Stimulated activated CD4-positive, alpha-beta T cell treated with anti-CD3 and anti-CD28 coated beads, Interleukin-4, amount 100 ng/mL, for 1 hour (primary cell): ENCODE measurements around the gene PRDM1.

Experiments
- DNase-seq: peaks from one replicate; pipeline ENCODE4 v3.0.0-alpha.2; 2020

Gene PRDM1

DNA sequence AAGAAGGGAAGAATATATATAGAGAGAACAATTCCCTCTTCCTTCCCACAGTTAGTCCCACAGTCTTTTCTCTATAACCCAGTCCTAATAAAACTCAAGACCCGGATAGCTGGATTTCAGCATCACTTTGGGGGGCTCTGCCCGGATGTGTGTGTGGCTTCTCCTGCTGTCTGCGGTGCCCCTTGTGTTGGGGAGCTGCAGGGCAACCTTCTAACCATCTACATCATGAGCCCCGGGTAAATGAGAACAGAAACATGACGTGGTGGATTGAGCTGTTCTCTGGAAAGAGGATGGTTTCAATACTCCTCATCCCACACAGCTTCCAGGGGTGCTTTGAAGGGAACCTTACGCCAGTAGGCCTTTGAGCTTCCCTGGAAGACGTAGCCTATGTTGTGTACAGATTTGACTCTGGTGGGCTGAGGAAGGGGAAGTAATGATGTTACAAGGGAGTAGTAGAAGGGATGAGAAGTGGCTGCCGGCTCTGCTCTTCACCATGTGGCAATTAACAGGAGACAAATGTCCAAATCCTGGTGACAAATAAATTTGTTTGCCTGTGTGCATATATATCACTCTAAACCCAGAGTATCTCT, 13.5 kb upstream of the PRDM1 start:
- no peak for DNase-seq

DNA sequence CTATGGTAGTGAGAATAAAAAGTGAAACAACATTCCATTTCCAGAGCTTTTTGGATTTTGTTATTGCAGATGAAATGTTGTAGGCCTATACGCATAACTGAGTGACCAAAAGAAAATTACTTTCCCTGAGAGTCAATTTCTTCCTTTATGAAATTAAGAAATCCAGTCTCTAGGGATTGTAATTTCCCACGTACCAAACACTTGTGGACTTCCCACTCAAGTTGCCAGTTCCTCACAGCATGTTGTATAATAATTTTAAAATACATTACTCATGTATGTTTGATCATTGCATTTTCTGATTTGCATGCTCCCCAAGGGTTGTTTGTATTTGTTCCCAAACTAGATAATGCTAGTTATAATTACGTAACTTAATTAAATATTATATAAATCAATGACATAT, 12.0 kb upstream of the PRDM1 start:
- DNase-seq: no peak

DNA sequence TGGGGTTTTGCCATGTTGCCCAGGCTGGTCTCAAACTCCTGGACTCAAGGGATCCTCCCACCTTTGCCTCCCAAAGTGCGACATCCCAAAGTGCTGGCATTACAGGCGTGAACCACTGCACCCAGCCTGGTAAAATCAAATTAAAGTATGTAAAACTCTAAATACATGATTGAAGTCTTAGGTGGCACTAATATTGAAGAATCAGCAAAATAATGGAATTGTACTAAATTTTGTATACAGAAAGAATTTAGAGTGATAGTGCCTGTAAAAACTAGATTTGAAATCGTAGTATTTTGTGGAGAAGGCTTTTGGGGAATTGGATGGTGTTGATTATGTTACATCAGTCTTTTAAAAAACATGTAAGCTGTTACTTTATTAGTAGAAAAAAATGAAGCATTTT, 10.0 kb upstream of the PRDM1 start:
- no peak for DNase-seq

DNA sequence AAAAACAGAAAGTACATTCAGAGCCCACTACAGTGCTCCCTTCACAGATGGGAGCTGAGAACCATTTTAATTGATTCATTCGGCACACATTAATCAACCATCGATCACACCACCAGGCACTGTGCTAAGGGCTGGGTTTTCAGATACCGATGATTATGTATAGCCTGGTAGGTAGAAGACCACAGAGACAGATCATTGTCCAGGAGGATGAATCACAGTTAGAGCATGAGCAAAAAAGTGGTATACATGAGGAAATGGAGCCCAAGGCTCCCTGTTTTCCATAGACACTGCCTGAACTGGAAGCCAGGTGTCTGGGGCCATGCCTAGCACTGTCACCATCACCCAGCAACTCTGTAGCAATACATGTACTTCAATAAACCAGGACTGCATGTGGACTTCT, 9.0 kb upstream of the PRDM1 start:
- DNase-seq: no peak

DNA sequence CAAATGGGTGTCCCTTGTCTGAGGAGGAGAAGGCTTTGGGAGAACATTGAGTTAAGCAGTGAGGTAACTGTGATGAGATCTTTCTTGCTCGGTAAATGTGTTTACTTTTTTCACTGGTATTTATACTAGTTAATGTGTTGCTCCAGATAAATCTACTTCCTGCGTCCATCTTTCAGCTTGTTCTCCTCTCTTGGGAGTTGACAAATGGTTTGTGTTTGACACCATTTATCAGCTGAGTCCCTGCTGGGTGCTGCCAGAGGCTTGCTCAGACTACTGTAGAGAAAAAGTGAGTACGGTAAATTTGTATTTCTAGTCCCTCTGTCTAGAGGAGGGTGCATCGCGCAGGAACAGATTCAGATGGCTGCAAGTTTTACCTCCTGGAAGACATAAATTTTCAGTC, 8.3 kb upstream of the PRDM1 start:
- no peak for DNase-seq

DNA sequence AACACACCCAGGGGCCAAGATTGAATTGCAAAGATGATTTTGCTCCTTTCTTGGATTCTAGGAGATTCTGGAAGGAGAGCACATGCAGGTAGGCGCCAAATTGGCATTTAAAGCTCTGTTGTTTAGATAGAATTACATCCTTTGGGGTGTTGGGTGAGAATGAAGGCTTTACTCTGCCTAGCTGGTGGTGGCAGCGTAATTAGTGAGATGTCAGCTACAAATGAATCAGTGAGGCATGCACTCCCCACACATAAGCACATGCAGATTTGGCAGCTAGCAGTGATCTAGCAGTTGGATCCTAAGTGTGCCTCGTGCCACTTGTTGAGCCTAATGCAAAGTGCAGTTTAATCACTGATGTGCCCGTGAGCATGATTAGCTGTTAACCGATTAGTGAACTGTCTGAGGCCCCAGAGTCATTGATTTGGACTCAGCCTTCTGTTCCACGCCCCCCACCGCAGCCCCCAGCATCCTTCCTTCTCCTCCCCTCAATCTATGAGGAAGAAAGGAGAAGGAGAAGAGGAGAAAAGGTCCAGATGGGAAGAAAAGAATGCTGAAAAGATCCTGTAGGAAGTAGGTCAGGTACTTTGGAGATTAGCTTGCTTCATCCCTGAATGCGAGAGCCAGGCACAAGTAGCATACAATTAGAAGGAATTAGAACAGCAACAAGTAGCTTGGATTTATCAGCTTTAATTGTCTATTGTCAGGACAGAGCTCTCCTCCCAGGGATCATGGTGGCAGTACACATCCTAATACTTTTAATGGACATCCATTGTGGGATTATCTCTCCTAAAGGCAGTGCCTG, 6.0 kb upstream of the PRDM1 start:
- no peak for DNase-seq

DNA sequence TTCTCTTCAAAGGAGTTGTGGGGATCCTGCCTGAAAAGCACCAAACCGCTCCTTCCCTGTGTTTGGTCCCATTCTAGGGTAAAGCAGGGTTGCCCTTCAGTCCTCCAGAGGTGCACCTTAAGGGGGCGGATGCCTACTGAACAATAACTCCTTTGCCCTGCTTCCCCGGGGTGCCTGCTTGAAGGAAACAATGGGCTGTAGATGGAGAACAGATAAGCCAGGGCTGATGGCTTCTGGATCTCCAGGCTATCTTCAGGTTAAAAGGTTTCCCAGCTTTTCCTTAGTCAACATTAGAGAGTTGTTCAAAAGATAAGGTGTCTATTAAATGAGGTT, 5.4 kb upstream of the PRDM1 start:
- no peak for DNase-seq

DNA sequence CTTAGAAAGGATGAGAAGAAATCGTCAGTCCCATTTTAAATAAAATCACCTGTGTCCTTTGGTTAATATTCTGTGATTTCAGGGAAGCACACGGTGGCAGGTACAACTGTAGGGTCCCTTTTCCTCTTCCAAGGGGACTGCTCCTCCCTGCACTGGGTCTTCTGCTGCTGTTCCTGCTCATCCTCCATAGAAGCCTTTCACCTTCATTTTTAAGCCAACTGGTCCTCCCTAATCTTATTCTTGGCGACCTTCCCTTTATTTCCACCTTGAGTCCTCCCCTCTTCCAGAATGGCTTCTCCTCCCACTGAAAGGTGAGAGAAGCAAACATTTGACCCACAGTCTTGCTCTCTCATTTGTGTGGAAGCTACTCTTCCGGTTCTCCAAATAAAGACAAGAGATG, 4.4 kb upstream of the PRDM1 start:
- DNase-seq: no peak

DNA sequence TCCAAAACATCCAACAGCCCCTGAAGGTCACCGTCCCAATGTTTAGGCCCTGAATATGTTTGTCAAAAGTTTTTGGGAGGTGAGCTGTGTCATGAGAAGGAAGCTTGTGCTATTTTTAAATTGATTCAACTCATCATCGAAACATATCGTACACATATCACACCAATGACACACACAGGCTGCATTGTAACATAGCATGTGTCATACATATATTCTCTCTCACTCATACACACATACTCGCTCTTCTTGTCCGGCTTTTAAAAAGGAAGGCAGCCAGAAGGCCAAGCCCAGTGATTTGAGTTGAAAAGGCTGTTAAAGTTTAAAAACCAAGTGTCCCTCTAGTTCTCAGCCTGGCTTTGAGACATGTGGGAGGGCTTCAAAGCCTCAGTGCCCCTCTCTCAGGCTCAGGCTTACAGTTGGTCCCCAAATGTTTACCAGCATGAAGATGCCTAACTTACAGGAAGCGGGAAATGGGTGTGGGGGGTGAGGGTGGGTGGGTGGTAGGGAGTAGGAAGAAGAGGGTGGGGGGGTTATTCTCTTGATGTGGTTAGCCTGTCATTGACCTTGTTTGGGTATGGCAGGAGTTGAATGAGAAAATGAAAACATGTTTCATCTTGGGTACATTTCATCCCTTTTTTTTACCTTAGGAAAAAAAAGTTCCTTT, 3.3 kb upstream of the PRDM1 start:
- no peak for DNase-seq

DNA sequence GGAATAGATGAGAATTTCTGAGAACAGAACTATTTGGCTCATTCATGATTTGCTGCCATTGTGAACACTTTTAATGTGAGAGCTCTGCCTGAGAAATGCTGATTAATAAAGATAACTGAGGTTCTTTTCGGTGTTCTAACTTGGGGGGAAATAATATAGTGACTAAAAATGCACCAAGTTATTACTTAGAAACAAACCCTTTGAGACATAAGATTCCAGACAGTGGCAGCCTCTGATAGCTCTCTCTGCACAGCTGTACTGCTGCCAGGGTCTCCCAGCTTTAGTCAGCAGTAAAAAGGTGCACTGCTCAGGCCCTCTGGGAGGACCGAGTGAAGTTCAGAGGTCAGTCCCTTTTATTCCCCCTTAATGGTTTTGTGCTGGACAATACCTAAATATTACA, 2.5 kb upstream of the PRDM1 start:
- no peak for DNase-seq

DNA sequence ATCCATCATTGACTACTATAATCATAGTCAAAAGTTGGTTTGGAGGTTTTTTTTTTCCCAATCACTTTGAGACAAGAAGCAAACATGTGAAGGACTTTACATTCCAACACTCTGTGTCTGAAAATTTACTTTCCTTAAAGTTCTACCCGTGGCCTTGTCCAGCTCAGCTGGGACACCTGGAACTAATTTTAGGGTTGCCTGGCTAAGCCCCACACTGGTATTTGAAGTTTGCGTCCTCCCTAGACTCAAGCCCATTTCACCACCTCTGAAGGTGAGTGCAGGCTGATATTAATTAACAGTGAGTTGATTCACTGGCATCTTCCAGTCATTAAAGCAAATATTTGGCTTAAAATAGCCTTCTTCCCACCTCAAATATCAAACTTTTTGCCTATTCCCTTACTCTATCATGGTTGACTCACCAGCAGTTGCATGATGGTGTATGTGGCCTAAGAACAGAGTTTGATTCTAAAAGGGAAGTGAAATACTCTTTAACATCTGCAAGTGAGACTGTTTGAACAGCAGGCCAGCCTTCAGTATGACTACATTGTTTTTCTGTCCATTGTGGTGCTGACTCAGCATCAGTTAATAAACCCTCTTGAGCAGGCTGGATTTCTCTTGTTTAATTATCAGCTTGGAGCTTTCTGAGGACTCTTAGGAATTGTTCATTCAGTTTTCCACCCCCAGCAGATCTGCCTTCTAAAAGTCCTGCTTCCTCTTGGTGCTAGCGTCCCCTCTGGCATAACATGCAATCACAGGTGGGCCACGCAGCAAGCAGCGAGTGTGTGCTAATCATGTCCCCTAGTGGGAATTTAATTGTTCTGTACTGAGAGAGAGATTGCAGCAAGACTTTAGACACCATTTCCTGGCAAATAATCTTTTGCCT, 1.8 kb upstream of the PRDM1 start:
- no peak for DNase-seq

DNA sequence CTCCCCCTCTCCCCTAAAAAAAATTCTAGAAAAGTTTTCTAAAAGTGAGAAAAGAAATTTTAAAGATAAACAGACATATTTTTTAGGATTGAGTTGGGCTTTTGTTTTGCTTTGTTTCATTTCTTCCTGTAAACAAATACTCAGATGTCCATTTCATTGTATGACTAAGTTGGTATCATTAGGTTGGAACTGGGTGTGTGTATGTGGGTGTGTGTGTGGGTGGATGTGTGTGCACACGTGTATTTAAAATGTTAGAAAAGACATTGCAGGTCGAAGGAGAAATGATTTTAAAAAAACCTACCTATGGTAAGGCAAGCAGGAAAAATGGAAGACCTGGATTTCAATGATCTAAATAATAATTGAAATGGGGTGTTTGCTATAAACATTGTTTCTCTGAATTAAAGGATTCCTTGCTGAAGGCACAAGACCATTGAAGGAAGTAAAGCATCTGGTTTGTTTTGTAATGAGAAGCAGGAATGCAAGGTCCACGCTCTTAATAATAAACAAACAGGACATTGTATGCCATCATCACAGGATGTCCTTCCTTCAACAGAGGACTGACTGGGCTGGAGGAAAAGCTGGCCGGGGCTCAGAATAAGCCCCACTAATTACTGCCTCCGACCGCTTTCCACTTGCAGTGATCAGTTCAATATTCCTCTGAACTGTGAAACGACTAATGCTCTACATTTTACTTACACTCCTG, 996 bp upstream of the PRDM1 start:
- DNase-seq: no peak

DNA sequence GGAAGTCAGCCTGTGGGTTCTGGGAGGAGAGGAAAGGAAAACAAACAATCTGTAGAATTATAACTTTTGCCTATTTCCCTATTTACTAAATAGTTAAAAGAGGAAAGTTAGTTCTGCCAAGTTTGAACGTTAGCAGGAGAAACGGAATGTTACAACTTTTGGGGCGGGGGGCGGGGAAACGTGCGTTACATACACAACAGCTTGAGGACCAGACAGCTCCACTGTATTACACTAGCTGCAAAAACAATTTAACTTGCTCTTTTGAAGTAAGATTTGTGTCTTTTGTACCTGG, 498 bp upstream of the PRDM1 start:
- no peak for DNase-seq

DNA sequence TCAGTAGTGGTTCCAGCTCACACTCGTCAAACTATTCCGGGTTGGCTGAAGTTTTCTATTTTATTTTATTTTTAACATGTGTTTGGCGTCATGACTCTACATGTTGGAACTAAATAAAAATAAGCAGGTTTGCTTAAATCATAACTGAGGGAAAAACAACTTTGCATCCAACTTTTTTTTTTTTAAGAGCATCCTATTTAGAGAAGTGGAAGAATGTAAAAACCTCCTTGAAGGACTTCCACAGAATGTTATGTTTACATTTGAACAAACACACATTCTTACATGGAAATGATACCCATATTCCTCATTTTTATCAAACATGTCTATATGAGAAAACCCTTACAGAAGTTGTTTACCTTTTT, 659 bp downstream of the PRDM1 start:
- DNase-seq: no peak

DNA sequence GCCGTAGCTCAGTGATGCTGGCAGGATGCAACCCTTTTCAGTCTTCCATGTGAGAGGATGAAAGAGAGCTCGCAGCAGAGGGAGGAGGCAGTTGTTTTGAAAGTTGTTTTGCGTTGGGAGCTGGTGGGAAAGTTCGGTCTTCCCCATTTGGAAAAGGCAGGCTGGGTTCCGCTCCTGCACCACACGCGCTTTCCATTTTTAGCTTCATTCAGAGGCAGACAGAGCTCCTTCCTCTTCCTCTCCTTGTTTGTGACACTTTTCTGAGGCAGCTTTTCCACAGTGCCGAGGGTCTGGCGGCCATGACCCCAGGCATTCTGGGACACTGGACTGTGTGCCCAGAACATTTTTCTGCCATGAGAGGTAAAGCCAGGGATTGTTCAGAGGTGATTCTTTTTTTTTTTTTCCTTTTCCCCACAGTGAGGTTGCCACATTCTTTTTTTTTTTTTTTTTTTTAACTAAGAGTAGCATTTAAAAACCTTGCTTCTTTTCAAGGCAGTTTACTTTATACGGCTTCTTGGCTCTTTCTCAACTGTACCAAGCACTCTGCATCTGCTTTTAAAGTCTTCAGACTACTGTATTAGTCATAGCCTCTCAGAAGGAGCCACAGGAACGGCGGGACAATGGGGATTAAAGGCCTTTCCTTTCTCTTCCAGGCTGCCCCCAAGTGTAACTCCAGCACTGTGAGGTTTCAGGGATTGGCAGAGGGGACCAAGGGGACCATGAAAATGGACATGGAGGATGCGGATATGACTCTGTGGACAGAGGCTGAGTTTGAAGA, 1.6 kb downstream of the PRDM1 start:
- DNase-seq: no peak

DNA sequence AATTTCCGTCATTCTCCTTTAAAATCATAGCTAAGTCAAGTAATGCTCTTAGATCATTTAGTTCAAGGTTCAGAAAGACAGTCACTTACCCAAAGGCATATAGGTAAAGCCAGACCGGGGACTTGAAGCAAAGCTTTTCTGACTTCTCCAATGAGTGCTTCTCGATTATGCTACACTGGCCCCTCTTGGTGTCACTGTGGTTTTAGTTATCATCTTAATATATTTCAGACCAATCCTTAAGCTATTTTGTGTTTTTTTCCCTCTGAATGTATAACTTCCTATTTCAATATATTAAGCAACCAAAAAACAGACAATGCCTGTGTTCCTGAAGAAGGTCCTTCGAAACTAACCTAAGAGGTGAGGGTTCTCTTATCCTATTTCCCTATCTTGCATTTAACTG, 3.9 kb downstream of the PRDM1 start:
- DNase-seq: no peak

DNA sequence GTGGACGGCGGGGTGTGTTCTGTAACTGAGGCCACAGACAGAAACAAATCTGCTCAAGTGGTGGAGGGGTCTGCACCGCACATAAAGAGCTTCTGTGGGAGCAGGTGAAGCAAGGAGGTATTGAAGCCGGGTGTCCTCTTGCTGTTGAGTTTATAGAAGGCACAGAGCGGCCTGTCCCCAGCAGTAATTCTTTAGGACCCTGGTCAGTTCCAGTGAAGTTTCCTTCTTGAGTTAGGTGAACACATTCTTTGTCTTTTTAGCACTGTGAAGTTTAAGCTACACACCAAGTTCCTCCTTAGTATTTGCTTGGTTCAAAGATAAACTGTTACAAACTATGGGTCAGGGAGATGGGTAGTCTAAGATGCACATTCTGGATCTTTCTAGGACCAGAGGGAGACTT, 6.1 kb downstream of the PRDM1 start:
- no peak for DNase-seq

DNA sequence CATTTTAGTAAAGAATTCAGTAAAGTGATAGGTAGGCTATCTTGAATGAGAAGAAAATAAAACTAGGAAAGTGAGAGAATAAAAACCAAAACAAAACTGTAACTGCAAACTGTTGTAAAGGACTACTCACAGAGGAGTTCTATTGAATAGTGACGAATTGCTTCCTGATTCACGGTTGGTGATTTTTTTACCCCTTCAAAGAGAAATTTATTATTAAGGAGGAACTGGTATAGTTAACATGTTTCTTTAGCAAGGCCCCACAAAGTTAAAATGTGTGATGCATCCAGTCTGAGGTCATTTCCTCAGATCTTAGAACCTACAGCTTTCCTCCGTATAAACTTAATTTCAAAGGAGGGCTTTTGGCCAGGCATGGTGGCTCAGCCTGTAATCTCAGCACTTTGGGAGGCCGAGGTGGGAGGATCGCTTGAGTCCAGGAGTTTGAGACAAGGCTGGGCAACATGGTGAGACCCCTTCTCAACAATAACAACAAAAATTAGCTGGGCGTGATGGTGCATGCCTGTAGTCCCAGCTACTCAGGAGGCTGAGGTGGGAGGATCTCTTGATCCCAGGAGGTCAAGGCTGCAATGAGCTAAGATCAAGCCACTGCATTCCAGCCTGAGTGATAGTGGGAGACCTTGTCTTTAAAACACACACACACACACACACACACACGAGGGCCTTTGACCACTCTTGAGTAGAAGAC, 8.3 kb downstream of the PRDM1 start:
- DNase-seq: no peak

DNA sequence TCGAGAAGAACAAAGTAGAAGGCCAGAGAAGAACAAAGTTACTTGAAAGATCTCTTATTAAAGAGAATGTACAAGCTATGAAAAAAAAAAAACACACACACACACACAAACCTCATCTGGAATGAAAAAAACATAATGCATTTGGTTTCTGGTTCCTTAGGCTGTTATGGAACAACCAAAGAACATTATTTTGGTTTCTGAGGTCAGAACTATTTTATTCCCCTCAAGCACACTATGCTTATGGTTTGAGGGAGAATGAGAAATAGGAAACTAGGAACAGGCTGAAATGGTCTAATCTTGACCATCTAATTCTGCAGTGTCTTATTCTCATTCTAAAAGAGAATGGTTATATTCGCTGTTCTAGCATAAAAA, 8.8 kb downstream of the PRDM1 start:
- no peak for DNase-seq

DNA sequence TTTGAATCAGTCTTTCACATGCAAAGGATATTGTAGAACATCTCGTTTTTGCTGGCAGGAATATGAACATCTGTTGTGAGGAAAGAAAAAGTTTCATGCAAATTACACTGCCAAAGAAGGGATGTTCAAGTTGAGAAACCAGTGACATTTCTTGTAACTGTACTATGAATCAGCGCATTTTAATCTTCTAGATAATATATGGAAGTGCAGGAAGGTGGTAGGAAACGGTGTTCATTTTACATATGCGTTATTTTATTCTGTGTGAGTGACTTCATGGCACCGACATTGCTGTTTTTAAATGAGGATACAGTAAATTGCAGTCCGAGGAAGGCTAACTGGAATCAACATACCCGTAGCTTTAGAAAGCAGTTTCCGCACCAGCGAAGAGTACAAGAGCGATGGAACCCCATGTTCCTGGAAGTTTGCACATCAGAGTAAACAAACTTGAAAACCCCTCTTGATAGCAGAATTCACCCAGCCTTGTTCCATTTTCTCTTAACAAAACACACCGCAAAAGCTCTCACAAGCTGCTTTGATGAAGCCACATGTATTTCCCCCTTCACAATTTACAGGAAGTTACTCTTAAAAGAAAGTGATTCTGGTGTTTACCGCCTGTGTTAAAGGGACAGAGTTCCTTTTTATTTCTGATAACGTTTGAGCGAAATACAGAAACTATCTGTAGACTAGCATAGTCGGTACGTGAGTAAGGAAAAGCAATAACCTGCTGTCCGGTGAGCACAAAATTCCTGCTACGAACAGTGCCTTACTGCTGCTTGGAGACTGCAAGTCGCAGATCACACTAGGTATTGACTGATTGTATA, 11.5 kb downstream of the PRDM1 start:
- DNase-seq: no peak
